ENCODE measurements around the gene DESI2.
"Not testable (repeated sequence)": the region's sequence is repeated elsewhere in the genome, so short reads cannot be mapped to it uniquely, and the experiment has no call there.

Gene DESI2

GRCh38 chr1:244705261-244706234 lies 52.6 kb downstream of the DESI2 start:
- DNase-seq (ENCODE audit: low read depth) = no peak

GRCh38 chr1:244709076-244709475 lies 56.1 kb downstream of the DESI2 start:
- DNase-seq (ENCODE audit: low read depth) = no peak

- DNase-seq (ENCODE audit: low read depth) = no peak
Measured at GRCh38 chr1:244709476-244710368, 56.8 kb downstream of the DESI2 start.

GRCh38 chr1:244710474-244711062 lies 57.6 kb downstream of the DESI2 start:
- no peak for DNase-seq (ENCODE audit: low read depth)

- no peak for DNase-seq (ENCODE audit: low read depth)
Measured at GRCh38 chr1:244712669-244713068, 59.7 kb downstream of the DESI2 start.

GRCh38 chr1:244713332-244713731 lies 60.4 kb downstream of the DESI2 start:
- DNase-seq (ENCODE audit: low read depth) = no peak

- no peak for DNase-seq (ENCODE audit: low read depth)
Measured at GRCh38 chr1:244727871-244728474, 75.0 kb downstream of the DESI2 start.

- DNase-seq (ENCODE audit: low read depth) = no peak
Measured at GRCh38 chr1:244730153-244730933, 77.4 kb downstream of the DESI2 start.

- no peak for DNase-seq (ENCODE audit: low read depth)
Measured at GRCh38 chr1:244730934-244731434, 78.1 kb downstream of the DESI2 start.

GRCh38 chr1:244731651-244732050 lies 78.7 kb downstream of the DESI2 start:
- DNase-seq (ENCODE audit: low read depth) = no peak

- DNase-seq (ENCODE audit: low read depth) = no peak
Measured at GRCh38 chr1:244732851-244733450, 80.0 kb downstream of the DESI2 start.

- DNase-seq (ENCODE audit: low read depth) = no peak
Measured at GRCh38 chr1:244735404-244735803, 82.5 kb downstream of the DESI2 start.

GRCh38 chr1:244735876-244736561 lies 83.1 kb downstream of the DESI2 start:
- DNase-seq (ENCODE audit: low read depth) = no peak

- DNase-seq (ENCODE audit: low read depth) = not testable (repeated sequence)
Measured at GRCh38 chr1:244739140-244739539, 86.2 kb downstream of the DESI2 start.

GRCh38 chr1:244740027-244740617 lies 87.2 kb downstream of the DESI2 start:
- DNase-seq (ENCODE audit: low read depth) = not testable (repeated sequence)

- no peak for DNase-seq (ENCODE audit: low read depth)
Measured at GRCh38 chr1:244741692-244742091, 88.8 kb downstream of the DESI2 start.

- DNase-seq (ENCODE audit: low read depth) = no peak
Measured at GRCh38 chr1:244749230-244750016, 96.5 kb downstream of the DESI2 start.

GRCh38 chr1:244751271-244751895 lies 98.5 kb downstream of the DESI2 start:
- DNase-seq (ENCODE audit: low read depth) = no peak

Measured in CMK (cell line).